Effector CD8-positive, alpha-beta T cell (primary cell): Measurements from ENCODE around the gene MCOLN1.
A peak's percentile ranks its signal among the peaks of the same experiment; 100 is the strongest.

Experiments
- DNase-seq: peaks from one replicate; lab custom pipeline; 2025; lab: John Stamatoyannopoulos, UW

Gene MCOLN1

GRCh38 chr19:7542556-7543348 lies 20.3 kb downstream of the MCOLN1 start:
- DNase-seq = no peak

- no peak for DNase-seq
Measured at GRCh38 chr19:7544626-7545025, 22.2 kb downstream of the MCOLN1 start.

- DNase-seq = no peak
Measured at GRCh38 chr19:7545300-7545699, 22.9 kb downstream of the MCOLN1 start.

- DNase-seq = no peak
Measured at GRCh38 chr19:7545904-7546303, 23.5 kb downstream of the MCOLN1 start.

- DNase-seq = no peak
Measured at GRCh38 chr19:7547159-7547558, 24.7 kb downstream of the MCOLN1 start.

GRCh38 chr19:7549429-7550148 lies 27.2 kb downstream of the MCOLN1 start:
- DNase-seq = no peak

GRCh38 chr19:7550169-7550770 lies 27.8 kb downstream of the MCOLN1 start:
- no peak for DNase-seq

GRCh38 chr19:7550987-7551761 lies 28.8 kb downstream of the MCOLN1 start:
- no peak for DNase-seq

- DNase-seq = no peak
Measured at GRCh38 chr19:7552781-7553180, 30.4 kb downstream of the MCOLN1 start.

GRCh38 chr19:7554565-7554964 lies 32.1 kb downstream of the MCOLN1 start:
- DNase-seq = no peak

- DNase-seq = peak; percentile 26
Measured at GRCh38 chr19:7554990-7555864, 32.8 kb downstream of the MCOLN1 start.

GRCh38 chr19:7556696-7557315 lies 34.4 kb downstream of the MCOLN1 start:
- DNase-seq = no peak

GRCh38 chr19:7558667-7559066 lies 36.2 kb downstream of the MCOLN1 start:
- DNase-seq = no peak

- no peak for DNase-seq
Measured at GRCh38 chr19:7559102-7559501, 36.7 kb downstream of the MCOLN1 start.

- DNase-seq = no peak
Measured at GRCh38 chr19:7560255-7560654, 37.8 kb downstream of the MCOLN1 start.

GRCh38 chr19:7561325-7561724 lies 38.9 kb downstream of the MCOLN1 start:
- DNase-seq = no peak

- no peak for DNase-seq
Measured at GRCh38 chr19:7562646-7563393, 40.4 kb downstream of the MCOLN1 start.

GRCh38 chr19:7564866-7565265 lies 42.4 kb downstream of the MCOLN1 start:
- DNase-seq = no peak

GRCh38 chr19:7565332-7565731 lies 42.9 kb downstream of the MCOLN1 start:
- no peak for DNase-seq

- no peak for DNase-seq
Measured at GRCh38 chr19:7570761-7571160, 48.3 kb downstream of the MCOLN1 start.
